Erythroblast (primary cell): ENCODE data around the gene ADRA2A.

Experiments
- GATA1 ChIP-seq: IDR thresholded peaks from 2 replicates; pipeline ENCODE4 v1.6.1; 2011; ENCODE audit warnings: low read depth, mild to moderate bottlenecking, control low read depth, low read length, moderate library complexity
- POLR2A ChIP-seq: IDR thresholded peaks from 2 replicates; pipeline ENCODE4 v1.6.1; 2011; ENCODE audit warnings: mild to moderate bottlenecking, low read length

DNA sequence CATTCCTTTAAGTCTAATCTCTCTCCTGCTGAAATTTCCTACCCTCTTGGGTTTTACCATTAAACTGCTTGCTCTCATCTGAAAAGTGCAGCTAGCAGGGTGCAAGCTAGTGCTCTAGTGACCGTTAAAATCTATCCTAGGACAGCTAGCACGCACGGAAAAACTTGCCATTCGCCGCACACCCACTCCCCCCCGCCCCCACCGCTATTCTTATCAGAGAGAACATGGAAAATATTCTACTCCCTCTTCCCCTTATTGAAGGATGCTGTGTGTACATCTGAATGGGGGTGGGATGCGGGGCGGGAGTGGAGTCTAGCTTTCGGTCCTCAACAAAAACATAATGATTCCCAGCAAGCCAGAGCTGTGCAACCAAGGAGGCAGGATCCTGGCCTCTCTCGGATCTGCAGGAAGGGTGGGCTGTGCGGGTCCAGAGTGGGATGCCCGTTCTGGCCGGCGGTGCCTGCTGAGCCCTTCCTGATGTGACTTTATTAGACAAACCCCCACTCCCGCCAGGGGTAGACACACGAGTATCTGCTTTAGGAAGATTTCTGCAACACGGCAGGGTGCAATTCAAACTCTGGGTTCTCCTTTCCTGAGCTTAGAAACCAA, 1.1 kb upstream of the ADRA2A start:
- TF ChIP-seq POLR2A (no peak), GATA1 (no peak)
